ENCODE results near the gene NAP1L2.
"Not testable (repeated sequence)": the region's sequence is repeated elsewhere in the genome, so short reads cannot be mapped to it uniquely, and the experiment has no call there.

DNA sequence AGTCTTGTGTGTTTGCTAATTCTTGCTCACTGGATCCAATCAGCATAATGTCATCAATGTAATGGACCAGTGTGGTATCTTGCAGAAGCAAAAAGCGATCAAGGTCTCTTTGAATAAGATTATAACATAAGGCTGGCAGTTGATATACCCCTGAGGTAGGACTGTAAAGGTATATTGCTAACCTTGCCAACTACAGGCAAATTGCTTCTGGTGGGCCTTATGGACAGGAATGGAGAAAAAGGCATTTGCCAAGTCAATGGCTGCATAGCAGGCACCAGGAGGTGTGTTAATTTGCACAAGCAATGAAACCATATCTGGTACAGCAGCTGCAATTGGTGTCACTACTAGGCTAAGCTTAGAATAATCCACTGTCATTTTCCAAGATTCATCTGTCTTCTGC is 45.7 kb downstream of the NAP1L2 start:
- not testable (repeated sequence) for TF ChIP-seq CTCF (IDR thresholded peaks at IDR 0.05; ENCODE audit: low read depth, low read length, missing input control); TAF1 (conservative IDR thresholded peaks at IDR 0.05); MAX (IDR thresholded peaks at IDR 0.05); JUND (IDR thresholded peaks at IDR 0.05); REST (IDR thresholded peaks at IDR 0.05); EGR1 (IDR thresholded peaks at IDR 0.05; ENCODE audit: low read depth in 2 of 2); SP1 (IDR thresholded peaks at IDR 0.05); GABPA (IDR thresholded peaks at IDR 0.05 in 1 of 2, conservative IDR thresholded peaks at IDR 0.05 in 1 of 2); FOXA1 (IDR thresholded peaks at IDR 0.05); RXRA (IDR thresholded peaks at IDR 0.05)
- TF ChIP-seq, protein P1, sequence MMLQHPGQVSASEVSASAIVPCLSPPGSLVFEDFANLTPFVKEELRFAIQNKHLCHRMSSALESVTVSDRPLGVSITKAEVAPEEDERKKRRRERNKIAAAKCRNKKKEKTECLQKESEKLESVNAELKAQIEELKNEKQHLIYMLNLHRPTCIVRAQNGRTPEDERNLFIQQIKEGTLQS (IDR thresholded peaks at IDR 0.05): not testable (repeated sequence)
